Thyroid gland (tissue), 4 donors: ENCODE data around the gene TNFRSF11A. TPM values are rescaled to one million over a fixed set of nuclear protein-coding genes. Genes with fewer than 3 reads are reported as not detected.

ENCODE experiments used
- DNase-seq, 2 donors: peaks; one replicate each; pipeline ENCODE4 v3.0.0-alpha.2; 2019
- H3K27ac ChIP-seq, 3 donors: fragments of 200-600 bp; sonication (generic); 1 replicate in 2 of 3; 2 replicates in 1 of 3; pipeline ENCODE4 v1.5.1; 2016 to 2019; ENCODE audit warnings: mild to moderate bottlenecking in 1 of 3, moderate library complexity in 1 of 3
- H3K27me3 ChIP-seq: fragments of 200-600 bp; sonication (generic); one replicate; pipeline ENCODE4 v1.5.1; 2019
- H3K36me3 ChIP-seq, 2 donors: fragments of 200-600 bp; sonication (generic); one replicate each; pipeline ENCODE4 v1.5.1; 2016 to 2019
- H3K4me1 ChIP-seq, 2 donors: fragments of 200-600 bp; sonication (generic); one replicate each; pipeline ENCODE4 v1.5.1; 2017 to 2019
- H3K4me3 ChIP-seq, 3 donors: fragments of 200-600 bp; sonication (generic); replicated peaks in 1 of 3; 1 replicate in 2 of 3; 2 replicates in 1 of 3; pipeline ENCODE4 v1.5.1; 2016; ENCODE audit warnings: mild to moderate bottlenecking in 1 of 3
- H3K9me3 ChIP-seq: fragments of 200-600 bp; sonication (generic); one replicate; pipeline ENCODE4 v1.5.1; 2017
- CTCF ChIP-seq, 6 experiments: fragments of 200-600 bp in 3 of 6; fragments of 450-650 bp in 3 of 6; sonication (generic) in 3 of 6; IDR thresholded peaks; one replicate each; pipeline ENCODE4 v1.5.1; 2016 to 2019; ENCODE audit warnings: antibody characterized with exemption in 6 of 6, mild to moderate bottlenecking in 2 of 6, inconsistent platforms in 1 of 6, moderate library complexity in 1 of 6
- POLR2A ChIP-seq, 2 donors: fragments of 450-650 bp; IDR thresholded peaks; one replicate each; pipeline ENCODE4 v1.6.1; 2017; ENCODE audit warnings: antibody characterized with exemption in 2 of 2, mild to moderate bottlenecking in 2 of 2, moderate library complexity in 1 of 2
- WGBS, 2 donors: methylation state at CpG; one replicate each; pipeline ENCODE4 v1.1.5; 2017; 5-methylcytosine and 5-hydroxymethylcytosine counted together
- intact Hi-C: fragments of 100-400 bp; cut with DNase I; formaldehyde crosslinking; loops from one replicate; pipeline ENCODE4 v1.15.1; 2023
- total RNA-seq, 4 donors: library from RNA; depleted of rRNA; stranded (reverse); fragments of >200 nt; gene quantifications; one replicate each; pipeline ENCODE4 v1.2.3, GENCODE V29; 2016

Gene TNFRSF11A
- total RNA-seq, 4 donors from 2014 or later = 3.3 to 11.6 (median 6.7) TPM

DNA sequence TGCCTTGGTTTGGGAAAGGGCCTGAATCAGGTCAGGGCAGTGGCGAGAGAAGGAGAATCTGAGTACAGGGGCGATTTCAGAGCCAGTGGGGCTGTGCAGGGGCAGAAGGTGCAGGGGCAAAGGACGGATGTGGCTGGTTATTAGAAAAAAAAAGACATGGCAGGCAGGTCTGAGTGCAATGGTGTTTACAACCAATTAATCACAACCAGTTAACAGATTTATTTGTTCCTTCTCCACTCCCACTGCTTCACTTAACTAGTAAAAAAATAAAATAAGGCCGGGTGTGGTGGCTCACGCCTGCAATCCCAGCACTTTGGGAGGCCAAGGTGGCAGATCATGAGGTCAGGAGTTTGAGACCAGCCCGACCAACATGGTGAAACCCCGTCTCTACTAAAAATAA lies 5.5 kb downstream of the TNFRSF11A start:
- no peaks in the 10 kb centered on the region for H3K36me3 ChIP-seq
- H3K27me3 ChIP-seq = no peaks in the 10 kb centered on the region
- H3K9me3 ChIP-seq = no peaks in the 10 kb centered on the region
- WGBS, 2 donors = 90 to 92% methylated on average over 7 of the region's 7 CpGs
- H3K4me3 ChIP-seq = no peak overlapping the region
- TF ChIP-seq CTCF (IDR thresholded peaks at IDR 0.05) (no peak), POLR2A (IDR thresholded peaks at IDR 0.05) (no peak)
- peaks cover 5 to 8% of the 10 kb centered on the region in 2 donors for H3K4me1 ChIP-seq
- no peak for DNase-seq
- H3K27ac ChIP-seq = peak overlapping the region in 1 of 3 donors; percentile 16
- intact Hi-C loops = no loop called here

DNA sequence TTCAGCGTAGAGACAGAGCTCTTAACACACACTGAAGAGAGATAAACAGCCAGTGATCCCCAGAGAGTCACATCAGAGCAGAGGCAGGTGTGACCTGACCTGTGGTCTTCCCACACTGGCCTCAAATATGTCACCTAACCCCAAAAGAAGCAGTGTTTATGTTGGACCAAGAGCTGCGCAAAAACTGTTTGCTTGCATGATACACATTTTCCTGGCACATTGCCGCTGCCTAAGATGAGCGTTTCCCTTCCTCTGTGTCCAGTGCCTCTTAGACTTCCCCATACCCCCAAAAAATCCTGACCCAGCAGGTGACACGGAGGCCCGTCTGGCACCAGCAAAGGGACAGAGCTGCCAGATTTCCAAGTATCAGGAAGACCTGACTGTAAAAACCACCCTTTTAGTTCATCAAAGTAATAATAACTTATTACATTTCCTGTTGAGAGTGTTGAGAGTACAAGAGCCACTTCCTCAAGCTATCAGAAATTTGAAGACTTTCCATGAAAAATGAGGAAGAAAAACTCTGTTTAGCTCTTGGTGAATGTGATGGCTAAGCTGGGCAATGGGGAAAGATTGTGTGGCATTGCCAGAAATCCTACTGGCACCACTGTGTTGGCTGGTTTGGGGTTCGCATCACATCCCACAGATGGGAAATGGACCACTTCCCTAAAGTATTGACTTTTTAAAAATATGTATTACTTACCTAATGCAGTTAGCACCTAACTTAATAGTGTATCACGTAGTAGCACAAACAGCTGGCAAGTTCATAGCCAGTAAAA lies 6.7 kb downstream of the TNFRSF11A start:
- no peak overlapping the region for H3K4me3 ChIP-seq
- 75 to 77% methylated on average over 8 of the region's 8 CpGs for whole genome bisulfite sequencing, 2 donors
- H3K36me3 ChIP-seq = no peaks in the 10 kb centered on the region
- no peak overlapping the region for H3K27ac ChIP-seq
- H3K27me3 ChIP-seq = no peaks in the 10 kb centered on the region
- TF ChIP-seq POLR2A (IDR thresholded peaks at IDR 0.05) = no peak
- no peak for TF ChIP-seq CTCF (IDR thresholded peaks at IDR 0.05)
- peak; percentile 34 to 44 for DNase-seq
- intact Hi-C loops = no loop called here
- H3K9me3 ChIP-seq = no peaks in the 10 kb centered on the region
- H3K4me1 ChIP-seq = no peaks in the 10 kb centered on the region

GRCh38 chr18:62332431-62332830 lies 7.3 kb downstream of the TNFRSF11A start:
- H3K27me3 ChIP-seq = no peaks in the 10 kb centered on the region
- intact Hi-C loops = no loop called here
- no peak for DNase-seq
- no peak overlapping the region for H3K27ac ChIP-seq
- H3K4me3 ChIP-seq = no peak overlapping the region
- no peak for TF ChIP-seq CTCF (IDR thresholded peaks at IDR 0.05)
- TF ChIP-seq POLR2A (IDR thresholded peaks at IDR 0.05) = no peak
- H3K4me1 ChIP-seq = no peaks in the 10 kb centered on the region
- no peaks in the 10 kb centered on the region for H3K9me3 ChIP-seq
- WGBS, 2 donors = 80 to 82% methylated on average over 3 of the region's 3 CpGs
- H3K36me3 ChIP-seq = no peaks in the 10 kb centered on the region

- TF ChIP-seq CTCF (IDR thresholded peaks at IDR 0.05) (no peak), POLR2A (IDR thresholded peaks at IDR 0.05) (no peak)
- 85 to 87% methylated on average over 13 of the region's 13 CpGs for WGBS, 2 donors
- Histone ChIP-seq H3K4me1 (no peaks in the 10 kb centered on the region), H3K27me3 (no peaks in the 10 kb centered on the region), H3K27ac (no peak overlapping the region), H3K36me3 (no peaks in the 10 kb centered on the region), H3K9me3 (no peaks in the 10 kb centered on the region), H3K4me3 (no peak overlapping the region)
- DNase-seq = no peak
- intact Hi-C loops = no loop called here
Observed at GRCh38 chr18:62332964-62333695, 8.0 kb downstream of the TNFRSF11A start.

GRCh38 chr18:62334120-62334519 lies 9.0 kb downstream of the TNFRSF11A start:
- Histone ChIP-seq H3K27ac (no peak overlapping the region), H3K9me3 (no peaks in the 10 kb centered on the region), H3K4me3 (no peak overlapping the region), H3K27me3 (no peaks in the 10 kb centered on the region), H3K4me1 (no peaks in the 10 kb centered on the region), H3K36me3 (no peaks in the 10 kb centered on the region)
- no peak for TF ChIP-seq POLR2A (IDR thresholded peaks at IDR 0.05)
- TF ChIP-seq CTCF (IDR thresholded peaks at IDR 0.05) = no peak
- WGBS, 2 donors = 79 to 86% methylated on average over 6 to 8 of the region's 8 CpGs
- intact Hi-C loops = no loop called here
- no peak for DNase-seq
